PFSK-1 (cell line): Measurements from ENCODE around the gene TIAM2.

Source experiments
- FOXP2 ChIP-seq: optimal IDR thresholded peaks from 2 replicates; pipeline ENCODE3; 2011; ENCODE audit warnings: borderline replicate concordance, control low read depth, inconsistent platforms; ENCODE audit not compliant: insufficient read depth; ENCODE audit errors: extremely low read length, extremely low read depth
- POLR2AphosphoS5 ChIP-seq: IDR thresholded peaks from 2 replicates; pipeline ENCODE4 v1.6.1; 2012; ENCODE audit warnings: low read depth, mild to moderate bottlenecking, control low read depth, low read length, moderate library complexity
- SIN3A ChIP-seq: IDR thresholded peaks from 2 replicates; pipeline ENCODE4 v1.6.1; 2012; ENCODE audit warnings: mild to moderate bottlenecking, low read length, moderate library complexity, borderline replicate concordance; ENCODE audit not compliant: insufficient read depth
- TAF1 ChIP-seq: IDR thresholded peaks from 2 replicates; pipeline ENCODE4 v1.6.1; 2012; ENCODE audit warnings: low read length, control low read depth, borderline replicate concordance; ENCODE audit not compliant: insufficient read depth
- TF ChIP-seq, protein P1 (sequence below), 2 experiments: IDR thresholded peaks; 2 replicates each; pipeline versions ENCODE4 v1.6.1 to v1.8.0; 2011 to 2012; ENCODE audit warnings: low read depth in 2 of 2, low read length in 2 of 2, control low read depth in 1 of 2, inconsistent platforms in 1 of 2, mild to moderate bottlenecking in 1 of 2, moderate library complexity in 1 of 2; ENCODE audit not compliant: insufficient read depth in 1 of 2

TIAM2 gene

DNA sequence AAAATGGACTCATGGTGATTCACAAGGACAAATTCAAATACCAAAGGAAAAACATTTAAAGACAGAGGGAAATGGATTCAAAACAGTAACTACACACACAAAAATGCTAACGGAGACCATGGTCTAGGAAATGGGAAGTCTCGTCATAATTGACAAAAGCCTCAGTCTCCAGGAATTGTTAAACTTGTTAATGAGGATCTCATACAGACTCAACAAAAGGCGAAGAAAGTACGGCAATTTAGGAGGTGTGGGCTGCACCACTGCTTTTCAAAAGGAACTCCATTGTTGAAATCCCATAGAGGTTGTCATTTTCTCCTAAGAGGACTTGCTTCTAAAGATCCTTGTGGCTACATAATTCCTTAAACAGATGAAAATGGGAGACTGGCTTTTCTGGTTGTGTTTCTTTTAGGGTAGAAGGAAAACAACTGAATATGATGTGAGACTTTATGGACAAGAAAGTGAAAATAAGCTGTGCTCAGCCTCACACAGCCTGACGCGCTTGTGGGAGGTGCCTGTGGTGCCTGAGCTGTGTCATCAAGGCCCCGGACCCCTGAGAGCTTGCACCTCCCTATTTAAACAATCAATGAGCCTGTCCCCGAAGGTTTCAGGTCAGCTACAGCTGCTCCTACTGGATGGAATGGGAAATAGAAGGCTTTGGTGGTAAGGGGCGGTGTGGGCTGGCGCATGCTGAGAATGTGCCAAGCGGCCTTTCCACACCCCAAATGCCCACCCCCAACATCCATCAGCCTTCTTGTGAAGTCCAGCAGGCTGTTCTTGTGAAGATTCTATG is 266.2 kb downstream of the TIAM2 start:
- TF ChIP-seq POLR2AphosphoS5, result no peak
- TF ChIP-seq TAF1, result no peak
- no peak for TF ChIP-seq SIN3A
- TF ChIP-seq FOXP2, result no peak
- TF ChIP-seq, protein P1, sequence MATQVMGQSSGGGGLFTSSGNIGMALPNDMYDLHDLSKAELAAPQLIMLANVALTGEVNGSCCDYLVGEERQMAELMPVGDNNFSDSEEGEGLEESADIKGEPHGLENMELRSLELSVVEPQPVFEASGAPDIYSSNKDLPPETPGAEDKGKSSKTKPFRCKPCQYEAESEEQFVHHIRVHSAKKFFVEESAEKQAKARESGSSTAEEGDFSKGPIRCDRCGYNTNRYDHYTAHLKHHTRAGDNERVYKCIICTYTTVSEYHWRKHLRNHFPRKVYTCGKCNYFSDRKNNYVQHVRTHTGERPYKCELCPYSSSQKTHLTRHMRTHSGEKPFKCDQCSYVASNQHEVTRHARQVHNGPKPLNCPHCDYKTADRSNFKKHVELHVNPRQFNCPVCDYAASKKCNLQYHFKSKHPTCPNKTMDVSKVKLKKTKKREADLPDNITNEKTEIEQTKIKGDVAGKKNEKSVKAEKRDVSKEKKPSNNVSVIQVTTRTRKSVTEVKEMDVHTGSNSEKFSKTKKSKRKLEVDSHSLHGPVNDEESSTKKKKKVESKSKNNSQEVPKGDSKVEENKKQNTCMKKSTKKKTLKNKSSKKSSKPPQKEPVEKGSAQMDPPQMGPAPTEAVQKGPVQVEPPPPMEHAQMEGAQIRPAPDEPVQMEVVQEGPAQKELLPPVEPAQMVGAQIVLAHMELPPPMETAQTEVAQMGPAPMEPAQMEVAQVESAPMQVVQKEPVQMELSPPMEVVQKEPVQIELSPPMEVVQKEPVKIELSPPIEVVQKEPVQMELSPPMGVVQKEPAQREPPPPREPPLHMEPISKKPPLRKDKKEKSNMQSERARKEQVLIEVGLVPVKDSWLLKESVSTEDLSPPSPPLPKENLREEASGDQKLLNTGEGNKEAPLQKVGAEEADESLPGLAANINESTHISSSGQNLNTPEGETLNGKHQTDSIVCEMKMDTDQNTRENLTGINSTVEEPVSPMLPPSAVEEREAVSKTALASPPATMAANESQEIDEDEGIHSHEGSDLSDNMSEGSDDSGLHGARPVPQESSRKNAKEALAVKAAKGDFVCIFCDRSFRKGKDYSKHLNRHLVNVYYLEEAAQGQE (IDR thresholded peaks at IDR 0.05; ENCODE audit: insufficient read depth in 1 of 2, low read depth in 2 of 2, low read length in 2 of 2), result no peak

DNA sequence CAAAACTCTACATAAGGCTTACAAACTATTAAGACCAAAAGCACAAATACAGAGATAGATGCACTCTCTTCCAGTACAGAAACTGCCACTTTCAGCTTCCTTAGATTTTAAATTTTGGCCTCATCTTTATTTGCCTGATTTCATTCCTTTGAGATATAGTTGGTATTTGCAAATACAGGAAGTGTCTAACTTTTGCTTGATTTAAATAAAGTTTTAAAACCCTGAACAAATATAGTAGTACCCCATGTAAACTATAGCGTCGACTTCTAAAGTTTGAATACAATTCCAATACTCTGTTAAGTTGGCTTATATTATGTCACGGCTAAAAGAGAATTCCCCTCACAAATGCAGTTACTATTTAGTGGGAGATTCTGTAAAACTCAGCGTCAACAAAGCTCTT is 267.5 kb downstream of the TIAM2 start:
- TF ChIP-seq, protein P1 (IDR thresholded peaks at IDR 0.05; ENCODE audit: insufficient read depth in 1 of 2, low read depth in 2 of 2, low read length in 2 of 2), result no peak
- no peak for TF ChIP-seq TAF1
- no peak for TF ChIP-seq POLR2AphosphoS5
- TF ChIP-seq FOXP2, result no peak
- no peak for TF ChIP-seq SIN3A

DNA sequence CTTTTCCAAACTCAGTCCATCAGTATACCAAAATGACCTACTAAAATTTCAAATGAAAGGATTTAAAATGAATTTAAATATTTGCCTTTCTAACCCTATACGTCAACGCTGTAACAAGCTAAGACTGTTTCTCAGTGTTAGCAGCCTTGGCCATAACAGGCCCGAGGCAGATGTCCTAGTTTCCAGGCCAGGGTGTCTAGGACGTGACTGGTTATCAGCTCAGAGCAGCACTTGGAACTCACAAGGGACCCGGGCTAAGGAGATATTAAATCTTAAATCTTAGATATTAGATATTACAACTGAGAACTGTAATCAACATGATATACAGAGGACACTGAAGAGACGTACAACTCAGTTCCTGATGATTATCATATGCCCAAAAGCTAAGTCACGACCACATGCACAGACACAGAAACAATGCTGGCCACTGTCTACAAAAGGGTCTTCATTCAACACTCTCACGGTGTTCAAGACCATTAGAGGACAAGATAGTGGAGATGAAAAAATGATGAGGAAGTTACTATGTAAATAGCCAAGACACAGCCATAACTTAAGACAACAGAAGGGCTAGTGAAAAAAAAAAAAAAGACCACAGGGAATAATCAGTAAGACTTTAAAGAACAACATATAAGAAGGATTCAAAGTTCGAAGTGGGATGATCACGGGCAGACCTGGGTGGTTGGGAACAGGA is 268.4 kb downstream of the TIAM2 start, which contains the start of gene CLDN20:
Gene CLDN20, plus strand, starts transcription at position 641 of the 691 bp plus-strand sequence. CDS start 11,707 bp downstream, outside the sequence.
- TF ChIP-seq FOXP2, result no peak
- TF ChIP-seq SIN3A, result no peak
- no peak for TF ChIP-seq TAF1

DNA sequence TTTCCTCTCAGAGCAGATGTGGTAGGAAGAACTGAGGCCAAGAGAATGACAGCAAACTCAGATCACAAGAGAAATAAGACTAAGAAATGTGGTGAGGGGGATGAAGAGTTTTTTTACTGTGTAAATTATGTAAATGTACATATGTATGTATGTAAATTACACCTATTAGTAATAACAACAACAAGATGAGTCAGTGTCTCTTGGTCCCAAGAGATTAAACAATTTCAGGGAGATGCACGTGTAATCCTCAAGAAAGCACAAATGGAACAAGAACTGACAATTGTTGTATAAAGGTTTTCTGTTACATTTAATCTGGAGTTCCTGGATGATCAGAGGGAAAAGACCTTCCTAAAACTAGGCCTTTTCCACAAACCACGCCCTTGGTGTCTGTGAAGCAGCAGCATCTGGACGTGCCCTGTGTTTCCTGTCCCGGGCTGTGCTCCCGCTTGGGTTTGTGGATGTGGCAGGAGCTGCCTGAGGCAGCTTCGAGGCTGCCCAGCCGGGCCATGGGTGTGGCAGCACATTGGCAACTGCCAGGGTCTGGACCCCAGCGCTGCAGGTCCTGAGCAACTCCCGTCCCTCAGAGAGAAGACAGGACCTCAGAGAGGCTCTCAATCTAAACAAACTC is 269.7 kb downstream of the TIAM2 start:
- no peak for TF ChIP-seq FOXP2
- no peak for TF ChIP-seq TAF1

DNA sequence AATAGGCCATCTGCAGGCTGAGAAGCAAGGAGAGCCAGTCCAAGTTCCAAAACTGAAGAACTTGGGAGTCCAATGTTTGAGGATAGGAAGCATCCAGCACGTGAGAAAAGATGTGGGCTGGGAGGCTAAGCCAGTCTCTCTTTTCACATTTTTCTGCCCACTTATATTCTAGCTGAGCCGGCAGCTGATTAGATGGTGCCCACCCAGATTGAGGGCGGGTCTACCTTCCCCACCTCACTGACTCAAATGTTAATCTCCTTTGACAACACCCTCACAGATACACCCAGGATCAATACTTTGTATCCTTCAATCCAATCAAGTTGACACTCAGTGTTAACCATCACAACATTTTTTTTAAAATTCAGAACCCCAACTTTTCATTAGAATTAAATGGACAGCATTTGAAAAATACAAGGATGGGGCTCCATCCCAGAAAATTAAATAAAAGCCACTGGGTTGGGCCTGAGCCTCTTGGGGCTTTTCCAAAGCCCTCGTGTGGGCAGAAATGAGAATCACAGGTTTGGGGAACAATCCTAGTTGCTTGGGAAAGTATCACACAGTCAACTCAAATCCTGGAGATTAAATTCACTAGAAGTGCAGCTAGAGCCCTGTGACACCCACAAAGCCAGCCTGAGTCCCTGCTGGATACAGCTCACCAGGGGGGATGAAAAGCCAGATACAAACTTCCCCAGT is 270.9 kb downstream of the TIAM2 start:
- TF ChIP-seq TAF1 (no peak), SIN3A (no peak), FOXP2 (no peak), POLR2AphosphoS5 (no peak)
- TF ChIP-seq, protein P1 (IDR thresholded peaks at IDR 0.05; ENCODE audit: insufficient read depth in 1 of 2, low read depth in 2 of 2, low read length in 2 of 2), result no peak

DNA sequence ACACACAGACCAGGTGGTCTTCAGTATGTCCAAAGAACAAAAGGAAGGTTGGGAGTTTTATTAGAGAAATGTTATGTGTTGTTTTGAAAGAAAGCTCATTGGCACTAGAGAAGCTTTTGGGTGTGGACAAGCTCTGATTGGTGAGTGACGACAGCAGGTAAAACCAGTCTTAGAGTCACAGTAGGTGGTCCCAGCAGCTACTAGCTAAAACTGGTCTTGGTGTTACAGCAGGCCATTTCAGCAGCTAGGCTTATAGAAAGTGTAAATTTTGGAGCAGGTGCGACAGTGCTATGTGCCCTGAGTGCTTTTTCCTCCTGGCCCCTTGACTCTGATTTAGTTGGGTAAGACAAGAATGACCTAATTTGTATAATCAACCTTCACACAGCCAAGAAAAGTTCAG is 272.3 kb downstream of the TIAM2 start:
- TF ChIP-seq, protein P1 (IDR thresholded peaks at IDR 0.05; ENCODE audit: insufficient read depth in 1 of 2, low read depth in 2 of 2, low read length in 2 of 2), result no peak
- no peak for TF ChIP-seq SIN3A
- no peak for TF ChIP-seq TAF1
- TF ChIP-seq POLR2AphosphoS5, result no peak
- TF ChIP-seq FOXP2, result no peak
